D721Med (cell line): Measurements from ENCODE around the gene MED19.

ENCODE experiments used
- DNase-seq: peaks from one replicate; pipeline ENCODE4 v3.0.0; 2011; ENCODE audit warnings: low spot score; ENCODE audit not compliant: insufficient read length
- FAIRE-seq: peaks from 2 replicates; lab custom pipeline; 2011; peaks lifted over from hg19 to GRCh38; lab: Jason Lieb, UNC
- TF ChIP-seq, protein P1 (sequence below): IDR thresholded peaks from 2 replicates; pipeline ENCODE4 v1.5.1; 2012; ENCODE audit warnings: mild to moderate bottlenecking, control low read depth; ENCODE audit not compliant: insufficient read depth; ENCODE audit errors: missing control alignments

Gene MED19

DNA sequence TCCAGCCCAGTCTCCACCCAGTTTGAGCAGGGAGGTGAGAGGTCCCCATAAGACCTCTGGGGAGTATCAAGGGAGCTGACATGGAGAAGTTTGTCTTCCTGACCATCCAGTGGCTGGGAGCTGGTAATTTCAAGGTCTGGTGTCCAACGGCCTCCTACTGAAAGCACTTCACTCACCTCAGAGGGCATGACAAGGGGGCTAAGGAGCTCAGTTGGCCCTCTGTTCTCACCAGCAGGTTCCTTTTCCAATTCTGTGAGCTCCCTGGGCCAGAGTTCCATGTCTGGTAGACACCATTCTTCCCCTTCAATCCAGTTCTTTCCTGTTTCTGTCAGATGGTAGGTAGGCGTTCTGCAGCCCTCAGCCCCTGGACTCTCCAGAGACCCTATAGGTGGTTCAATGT is 32.3 kb upstream of the MED19 start:
- FAIRE-seq = no peak
- DNase-seq = no peak

DNA sequence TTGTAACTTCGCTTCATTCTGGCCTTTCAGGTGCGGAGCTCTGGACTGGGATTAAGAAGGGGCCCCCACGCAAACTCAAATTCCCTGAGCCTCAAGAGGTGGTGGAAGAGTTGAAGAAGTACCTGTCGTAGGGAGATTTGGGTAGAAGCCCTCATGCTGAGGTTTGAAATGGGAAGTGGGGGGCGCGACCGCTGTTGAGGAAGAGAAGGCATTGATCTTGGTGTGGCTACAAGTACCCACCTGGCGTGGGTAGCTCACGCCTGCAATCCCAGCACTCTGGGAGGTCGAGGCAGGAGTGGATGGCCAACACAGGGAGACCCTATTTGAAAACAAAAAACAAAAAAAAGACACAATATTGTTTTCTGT is 30.1 kb upstream of the MED19 start:
- TF ChIP-seq, protein P1, sequence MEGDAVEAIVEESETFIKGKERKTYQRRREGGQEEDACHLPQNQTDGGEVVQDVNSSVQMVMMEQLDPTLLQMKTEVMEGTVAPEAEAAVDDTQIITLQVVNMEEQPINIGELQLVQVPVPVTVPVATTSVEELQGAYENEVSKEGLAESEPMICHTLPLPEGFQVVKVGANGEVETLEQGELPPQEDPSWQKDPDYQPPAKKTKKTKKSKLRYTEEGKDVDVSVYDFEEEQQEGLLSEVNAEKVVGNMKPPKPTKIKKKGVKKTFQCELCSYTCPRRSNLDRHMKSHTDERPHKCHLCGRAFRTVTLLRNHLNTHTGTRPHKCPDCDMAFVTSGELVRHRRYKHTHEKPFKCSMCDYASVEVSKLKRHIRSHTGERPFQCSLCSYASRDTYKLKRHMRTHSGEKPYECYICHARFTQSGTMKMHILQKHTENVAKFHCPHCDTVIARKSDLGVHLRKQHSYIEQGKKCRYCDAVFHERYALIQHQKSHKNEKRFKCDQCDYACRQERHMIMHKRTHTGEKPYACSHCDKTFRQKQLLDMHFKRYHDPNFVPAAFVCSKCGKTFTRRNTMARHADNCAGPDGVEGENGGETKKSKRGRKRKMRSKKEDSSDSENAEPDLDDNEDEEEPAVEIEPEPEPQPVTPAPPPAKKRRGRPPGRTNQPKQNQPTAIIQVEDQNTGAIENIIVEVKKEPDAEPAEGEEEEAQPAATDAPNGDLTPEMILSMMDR = no peak
- DNase-seq (no peak), FAIRE-seq (no peak)

More for the DNA sequence above, 32.3 kb upstream of the MED19 start:
- TF ChIP-seq, protein P1 = no peak

DNA sequence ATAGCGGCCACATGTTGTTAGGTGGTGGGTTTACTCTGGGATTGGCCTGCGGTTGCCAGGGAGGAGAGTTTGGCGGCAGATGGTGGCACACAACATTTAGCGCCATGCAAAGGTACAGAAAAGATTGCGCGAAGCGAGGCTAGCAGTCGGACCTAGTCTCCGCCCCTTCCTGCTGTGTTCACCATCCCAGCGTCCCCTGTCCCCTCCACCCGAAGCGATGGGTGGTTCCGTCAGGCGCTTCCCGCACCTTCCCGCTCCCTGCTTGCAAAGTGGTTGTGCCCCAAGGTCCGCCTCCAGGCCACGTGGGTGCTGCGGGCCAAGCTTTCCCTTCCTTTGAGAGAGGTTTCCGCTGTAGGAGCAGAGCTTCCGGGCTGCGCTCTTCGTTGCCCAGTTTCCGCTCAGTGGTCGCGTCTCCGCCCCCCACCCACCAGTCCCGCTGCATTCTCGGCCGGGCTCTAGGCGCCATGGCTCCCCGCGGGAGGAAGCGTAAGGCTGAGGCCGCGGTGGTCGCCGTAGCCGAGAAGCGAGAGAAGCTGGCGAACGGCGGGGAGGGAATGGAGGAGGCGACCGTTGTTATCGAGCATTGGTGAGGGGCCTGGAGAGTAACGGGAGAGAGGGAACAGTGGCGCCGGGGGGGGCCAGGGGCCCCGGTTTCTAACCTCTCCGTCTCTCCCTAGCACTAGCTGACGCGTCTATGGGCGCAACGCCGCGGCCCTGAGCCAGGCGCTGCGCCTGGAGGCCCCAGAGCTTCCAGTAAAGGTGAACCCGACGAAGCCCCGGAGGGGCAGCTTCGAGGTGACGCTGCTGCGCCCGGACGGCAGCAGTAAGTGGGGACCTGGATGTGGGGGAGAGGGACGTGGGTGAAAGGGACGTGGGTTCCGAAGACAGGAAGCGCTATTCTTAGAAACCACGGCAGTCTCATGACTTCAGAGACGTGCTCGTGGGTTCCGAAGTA is 29.4 kb upstream of the MED19 start, which contains the start of gene SELENOH:
Gene SELENOH (plus strand): TSS at position 360 of the 955 bp plus-strand sequence. CDS start 105 bp downstream, at position 465.
- FAIRE-seq = no peak
- TF ChIP-seq, protein P1 = no peak
- DNase-seq = peak; percentile 83

DNA sequence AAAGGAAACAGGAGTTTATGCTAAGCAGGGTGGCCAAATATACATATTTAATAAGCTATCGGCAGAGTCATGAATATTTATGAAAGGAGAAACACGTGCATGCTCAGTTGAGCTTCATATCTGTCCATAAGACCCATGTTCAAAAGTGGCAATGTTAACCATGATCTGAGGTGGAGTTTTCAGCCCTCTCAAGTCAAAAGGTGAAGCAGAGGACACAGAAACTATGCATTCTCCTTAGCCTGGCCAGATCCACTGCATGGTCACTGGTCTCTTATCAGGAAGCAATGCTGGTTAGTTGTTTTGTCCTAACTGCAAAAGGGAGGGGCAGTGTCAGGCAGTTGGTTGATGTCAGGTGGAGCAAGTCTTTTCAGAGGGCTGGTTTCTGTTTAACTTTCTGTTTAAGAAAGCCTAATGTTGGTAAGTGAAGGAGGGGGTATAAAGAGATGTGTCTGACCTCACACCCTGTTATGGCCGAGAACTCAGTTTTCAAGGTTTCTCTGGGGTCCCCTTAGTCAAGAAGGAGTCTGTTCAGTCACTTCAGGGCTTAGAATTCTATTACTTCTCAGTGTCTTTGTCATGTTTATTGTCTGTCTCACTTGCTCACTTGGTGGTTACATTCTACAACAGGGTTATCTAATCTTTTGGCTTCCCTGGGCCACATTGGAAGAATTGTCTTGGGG is 23.7 kb upstream of the MED19 start:
- FAIRE-seq (no peak), DNase-seq (no peak)
- TF ChIP-seq, protein P1 = no peak

DNA sequence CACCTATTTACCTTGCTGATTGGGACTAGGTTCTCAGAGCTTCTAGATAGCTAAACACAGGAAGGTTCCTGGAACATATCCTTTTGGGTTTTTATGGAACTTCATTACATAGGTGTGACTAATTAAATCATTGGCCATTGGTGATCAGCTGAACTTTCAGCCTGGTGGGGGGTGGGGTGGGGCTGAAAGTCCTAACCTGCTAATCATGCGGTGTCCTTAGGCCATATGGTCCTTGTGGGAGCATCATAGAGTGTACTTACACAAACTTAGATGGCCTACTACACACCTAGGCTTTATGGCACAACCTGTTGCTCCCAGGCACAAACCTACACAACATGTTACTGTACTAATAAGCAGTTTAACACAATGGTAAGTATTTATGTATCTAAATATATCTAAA is 20.6 kb upstream of the MED19 start:
- TF ChIP-seq, protein P1 = no peak
- no peak for DNase-seq
- FAIRE-seq = no peak

DNA sequence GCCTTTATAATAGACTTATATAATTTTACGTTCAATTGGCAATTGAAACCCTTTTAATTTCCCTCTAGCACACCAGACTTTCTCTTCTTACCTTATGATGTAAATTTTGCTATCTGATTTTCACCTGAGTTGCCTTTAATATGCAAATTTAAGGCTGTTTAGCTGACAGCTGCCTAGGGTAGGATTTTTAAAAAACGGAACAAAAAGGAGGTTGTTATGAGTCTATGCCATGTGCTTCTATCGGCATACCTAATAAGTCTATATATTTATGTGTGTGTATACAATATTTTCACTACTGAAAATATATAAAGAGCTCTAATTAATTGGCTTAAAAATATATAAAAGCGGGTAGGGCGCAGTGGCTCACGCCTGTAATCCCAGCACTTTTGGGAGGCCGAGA is 17.5 kb upstream of the MED19 start:
- FAIRE-seq (no peak), DNase-seq (no peak)
- TF ChIP-seq, protein P1 = no peak
